Panc1 (cell line): ENCODE results near the gene MEGF11. TPM values are rescaled to one million over a fixed set of nuclear protein-coding genes. Genes with fewer than 3 reads are reported as not detected.

Source experiments
- ATAC-seq: fragments of 200-7000 bp; cut with Tn5 transposase; 2 replicates; pipeline ENCODE4 v1.9.1; 2020; ENCODE audit warnings: mild to moderate bottlenecking, moderate library complexity
- BruUV-seq: library from RNA; stranded (reverse); fragments of 400-500 nt; replicated peaks from 2 replicates; lab custom pipeline; 2021; lab: Mats Ljungman, UMichigan
- CTCF ChIA-PET: fragments of 300-600 bp; sonication (Branson Sonifier 250); formaldehyde crosslinking; loops from one replicate; lab custom pipeline; 2022; ENCODE audit warnings: antibody characterized with exemption; lab: Charles Lee
- POLR2A ChIA-PET: fragments of 300-600 bp; sonication (Branson Sonifier 250); formaldehyde crosslinking; loops from one replicate; lab custom pipeline; 2022; ENCODE audit warnings: antibody characterized with exemption; lab: Charles Lee
- DNase-seq: peaks from one replicate; pipeline ENCODE4 v3.0.0-alpha.2; 2010; ENCODE audit warnings: low read depth, low spot score
- H3K27ac ChIP-seq: 2 replicates; pipeline ENCODE4 v1.5.1; 2011; ENCODE audit warnings: mild to moderate bottlenecking, low read length, inconsistent platforms
- H3K27me3 ChIP-seq: fragments of 200-500 bp; sonication (Bioruptor generic); 2 replicates; pipeline ENCODE4 v1.6.0; 2014; ENCODE audit warnings: low read length, inconsistent platforms; ENCODE audit not compliant: control insufficient read depth, insufficient read depth
- H3K36me3 ChIP-seq: fragments of 200-500 bp; sonication (Bioruptor generic); 2 replicates; pipeline ENCODE4 v1.5.1; 2014; ENCODE audit warnings: inconsistent platforms, mild to moderate bottlenecking, low read length, moderate library complexity; ENCODE audit not compliant: control insufficient read depth, insufficient read depth
- H3K4me1 ChIP-seq: 2 replicates; pipeline ENCODE4 v1.5.1; 2011; ENCODE audit warnings: inconsistent platforms, mild to moderate bottlenecking, low read length, moderate library complexity; ENCODE audit not compliant: control insufficient read depth, insufficient read depth
- H3K4me3 ChIP-seq, 2 experiments: 2 replicates each; pipeline ENCODE4 v1.5.1; 2011 to 2012; ENCODE audit warnings: low read depth in 2 of 2, low read length in 2 of 2, mild to moderate bottlenecking in 2 of 2, inconsistent platforms in 1 of 2, moderate library complexity in 1 of 2
- H3K9me3 ChIP-seq: fragments of 200-500 bp; sonication (Bioruptor generic); 2 replicates; pipeline ENCODE4 v1.5.1; 2014; ENCODE audit warnings: low read depth, mild to moderate bottlenecking, inconsistent platforms, low read length, moderate library complexity; ENCODE audit not compliant: control insufficient read depth, insufficient read depth
- POLR2AphosphoS5 ChIP-seq: IDR thresholded peaks from 2 replicates; pipeline ENCODE4 v1.6.1; 2012; ENCODE audit warnings: mild to moderate bottlenecking, low read depth, low read length, moderate library complexity
- SIN3A ChIP-seq: IDR thresholded peaks from 2 replicates; pipeline ENCODE4 v1.6.1; 2012; ENCODE audit warnings: low read depth, mild to moderate bottlenecking, low read length, moderate library complexity, borderline replicate concordance; ENCODE audit not compliant: insufficient read depth
- TCF7L2 ChIP-seq: IDR thresholded peaks from 2 replicates; pipeline ENCODE4 v1.6.1; 2011; ENCODE audit warnings: mild to moderate bottlenecking, low read depth, low read length, inconsistent platforms
- in situ Hi-C: cut with HindIII; loops from 2 replicates; pipeline ENCODE4 v1.10.0; 2016; ENCODE audit warnings: low sequenced_read_pairs, low pct_unique_long_range_greater_than_20kb
- intact Hi-C: fragments of 100-400 bp; cut with micrococcal nuclease; formaldehyde crosslinking; loops from one replicate; pipeline ENCODE4 v1.10.0; 2022; ENCODE audit not compliant: unreplicated experiment
- total RNA-seq: library from RNA; stranded (reverse); gene quantifications from one replicate; pipeline ENCODE4 v1.2.1, GENCODE V29; 2021; ENCODE audit not compliant: unreplicated experiment
- TF ChIP-seq, protein P1 (sequence below): fragments of 450-650 bp; IDR thresholded peaks from 2 replicates; pipeline ENCODE4 v1.5.1; 2017; ENCODE audit warnings: mild to moderate bottlenecking
- TF ChIP-seq, protein P2 (sequence below), 2 experiments: IDR thresholded peaks; 2 replicates each; pipeline ENCODE4 v1.6.1; 2011 to 2012; ENCODE audit warnings: low read depth in 2 of 2, control low read depth in 1 of 2, low read length in 1 of 2, mild to moderate bottlenecking in 1 of 2, moderate library complexity in 1 of 2; ENCODE audit not compliant: insufficient read depth in 1 of 2

The MEGF11 gene
- total RNA-seq, 1 experiment from 2014 or later, result 0.95 TPM

DNA sequence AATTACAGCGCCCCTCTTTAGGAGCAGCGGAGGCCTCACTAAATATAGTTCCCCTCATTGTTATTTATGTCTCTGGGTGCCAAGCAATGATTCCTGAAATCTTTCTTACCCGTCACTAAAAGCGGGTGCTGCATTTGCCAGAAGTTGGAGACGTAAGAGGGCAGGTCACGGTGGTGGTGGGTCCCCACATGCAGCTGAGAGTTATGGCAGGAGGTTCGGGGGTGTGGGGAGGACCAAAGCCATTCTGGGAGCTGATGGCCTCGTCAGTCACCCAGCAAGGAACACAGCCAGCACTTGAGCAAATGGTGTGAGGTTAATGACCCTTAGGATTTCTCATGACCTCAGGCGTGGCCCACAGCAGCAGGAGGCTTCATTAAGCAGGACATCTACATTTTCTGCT lies 255.1 kb downstream of the MEGF11 start:
- no peak for ATAC-seq
- H3K9me3 ChIP-seq, result no peaks in the 10 kb centered on the region
- no peaks in the 10 kb centered on the region for H3K4me1 ChIP-seq
- peaks cover 5% of the 10 kb centered on the region; the same call in 1 of the 2 replicates for H3K27me3 ChIP-seq
- BruUV-seq, result no TSS peak
- ChIA-PET CTCF (no interaction called here), POLR2A (no interaction called here)
- in situ Hi-C loops, result no loop called here
- DNase-seq, result no peak
- no peaks in the 10 kb centered on the region for H3K36me3 ChIP-seq
- intact Hi-C loops, result loop anchor here (10.0 kb wide), 1 partner anchor 286 kb away; no protein-coding TSS in a partner anchor
- TF ChIP-seq, protein P1, sequence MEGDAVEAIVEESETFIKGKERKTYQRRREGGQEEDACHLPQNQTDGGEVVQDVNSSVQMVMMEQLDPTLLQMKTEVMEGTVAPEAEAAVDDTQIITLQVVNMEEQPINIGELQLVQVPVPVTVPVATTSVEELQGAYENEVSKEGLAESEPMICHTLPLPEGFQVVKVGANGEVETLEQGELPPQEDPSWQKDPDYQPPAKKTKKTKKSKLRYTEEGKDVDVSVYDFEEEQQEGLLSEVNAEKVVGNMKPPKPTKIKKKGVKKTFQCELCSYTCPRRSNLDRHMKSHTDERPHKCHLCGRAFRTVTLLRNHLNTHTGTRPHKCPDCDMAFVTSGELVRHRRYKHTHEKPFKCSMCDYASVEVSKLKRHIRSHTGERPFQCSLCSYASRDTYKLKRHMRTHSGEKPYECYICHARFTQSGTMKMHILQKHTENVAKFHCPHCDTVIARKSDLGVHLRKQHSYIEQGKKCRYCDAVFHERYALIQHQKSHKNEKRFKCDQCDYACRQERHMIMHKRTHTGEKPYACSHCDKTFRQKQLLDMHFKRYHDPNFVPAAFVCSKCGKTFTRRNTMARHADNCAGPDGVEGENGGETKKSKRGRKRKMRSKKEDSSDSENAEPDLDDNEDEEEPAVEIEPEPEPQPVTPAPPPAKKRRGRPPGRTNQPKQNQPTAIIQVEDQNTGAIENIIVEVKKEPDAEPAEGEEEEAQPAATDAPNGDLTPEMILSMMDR, result no peak
- no peak for TF ChIP-seq POLR2AphosphoS5
- no peak for TF ChIP-seq TCF7L2
- TF ChIP-seq, protein P2, sequence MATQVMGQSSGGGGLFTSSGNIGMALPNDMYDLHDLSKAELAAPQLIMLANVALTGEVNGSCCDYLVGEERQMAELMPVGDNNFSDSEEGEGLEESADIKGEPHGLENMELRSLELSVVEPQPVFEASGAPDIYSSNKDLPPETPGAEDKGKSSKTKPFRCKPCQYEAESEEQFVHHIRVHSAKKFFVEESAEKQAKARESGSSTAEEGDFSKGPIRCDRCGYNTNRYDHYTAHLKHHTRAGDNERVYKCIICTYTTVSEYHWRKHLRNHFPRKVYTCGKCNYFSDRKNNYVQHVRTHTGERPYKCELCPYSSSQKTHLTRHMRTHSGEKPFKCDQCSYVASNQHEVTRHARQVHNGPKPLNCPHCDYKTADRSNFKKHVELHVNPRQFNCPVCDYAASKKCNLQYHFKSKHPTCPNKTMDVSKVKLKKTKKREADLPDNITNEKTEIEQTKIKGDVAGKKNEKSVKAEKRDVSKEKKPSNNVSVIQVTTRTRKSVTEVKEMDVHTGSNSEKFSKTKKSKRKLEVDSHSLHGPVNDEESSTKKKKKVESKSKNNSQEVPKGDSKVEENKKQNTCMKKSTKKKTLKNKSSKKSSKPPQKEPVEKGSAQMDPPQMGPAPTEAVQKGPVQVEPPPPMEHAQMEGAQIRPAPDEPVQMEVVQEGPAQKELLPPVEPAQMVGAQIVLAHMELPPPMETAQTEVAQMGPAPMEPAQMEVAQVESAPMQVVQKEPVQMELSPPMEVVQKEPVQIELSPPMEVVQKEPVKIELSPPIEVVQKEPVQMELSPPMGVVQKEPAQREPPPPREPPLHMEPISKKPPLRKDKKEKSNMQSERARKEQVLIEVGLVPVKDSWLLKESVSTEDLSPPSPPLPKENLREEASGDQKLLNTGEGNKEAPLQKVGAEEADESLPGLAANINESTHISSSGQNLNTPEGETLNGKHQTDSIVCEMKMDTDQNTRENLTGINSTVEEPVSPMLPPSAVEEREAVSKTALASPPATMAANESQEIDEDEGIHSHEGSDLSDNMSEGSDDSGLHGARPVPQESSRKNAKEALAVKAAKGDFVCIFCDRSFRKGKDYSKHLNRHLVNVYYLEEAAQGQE (IDR thresholded peaks at IDR 0.05; ENCODE audit: insufficient read depth in 1 of 2, low read depth in 2 of 2, low read length in 1 of 2), result no peak
- no peak for TF ChIP-seq SIN3A
- H3K27ac ChIP-seq, result no peak overlapping the region
- H3K4me3 ChIP-seq, result no peak overlapping the region

DNA sequence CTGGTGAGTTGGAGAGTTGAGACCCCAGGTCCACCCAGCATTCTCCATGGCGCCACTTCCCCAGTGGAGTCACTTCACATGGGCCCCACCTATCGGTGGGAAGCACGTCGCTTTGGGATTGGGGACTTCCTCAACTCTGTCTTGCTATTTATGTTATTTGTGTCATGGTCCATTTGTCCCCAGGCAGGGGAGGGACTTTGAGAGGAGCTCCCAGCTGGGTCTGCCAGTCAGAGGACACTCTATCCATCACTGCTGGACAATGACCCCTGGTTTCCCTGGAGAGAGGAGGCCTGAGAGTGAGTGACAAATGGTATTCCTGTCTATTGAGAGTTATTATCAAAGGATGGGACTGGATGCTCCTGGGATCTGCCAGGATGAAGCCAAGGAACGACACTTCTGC lies 256.6 kb downstream of the MEGF11 start:
- no TSS peak for BruUV-seq
- no peaks in the 10 kb centered on the region for H3K36me3 ChIP-seq
- no peaks in the 10 kb centered on the region for H3K9me3 ChIP-seq
- TF ChIP-seq SIN3A, result no peak
- TF ChIP-seq, protein P1, result no peak
- TF ChIP-seq POLR2AphosphoS5, result no peak
- TF ChIP-seq TCF7L2, result no peak
- TF ChIP-seq, protein P2 (IDR thresholded peaks at IDR 0.05; ENCODE audit: insufficient read depth in 1 of 2, low read depth in 2 of 2, low read length in 1 of 2), result no peak
- H3K4me1 ChIP-seq, result no peaks in the 10 kb centered on the region
- ATAC-seq (no peak), DNase-seq (no peak)
- H3K27me3 ChIP-seq, result peaks cover 5% of the 10 kb centered on the region
- no peak overlapping the region for H3K27ac ChIP-seq
- ChIA-PET POLR2A (no interaction called here), CTCF (no interaction called here)
- no peak overlapping the region for H3K4me3 ChIP-seq
- in situ Hi-C loops, result no loop called here
- intact Hi-C loops, result loop anchor here (10.0 kb wide), 1 partner anchor 288 kb away; no protein-coding TSS in a partner anchor
